Mesendoderm (in vitro differentiated cells): ENCODE measurements around the gene NOTCH4.
A peak's percentile ranks its signal among the peaks of the same experiment; 100 is the strongest.

Source experiments
- DNase-seq: peaks from one replicate; pipeline ENCODE4 v3.0.0; 2013
- H2AK5ac ChIP-seq: 2 replicates; pipeline ENCODE4 v1.6.1; 2013; ENCODE audit warnings: low read length, inconsistent platforms
- H2BK120ac ChIP-seq: 2 replicates; pipeline ENCODE4 v1.6.1; 2013; ENCODE audit warnings: low read depth, mild to moderate bottlenecking, low read length, moderate library complexity, mixed read lengths
- H2BK15ac ChIP-seq: replicated peaks from 2 replicates; pipeline ENCODE4 v1.6.1; 2013; ENCODE audit warnings: low read depth, mild to moderate bottlenecking, moderate library complexity
- H2BK5ac ChIP-seq: 2 replicates; pipeline ENCODE4 v1.6.1; 2013; ENCODE audit warnings: low read length, inconsistent platforms
- H3K18ac ChIP-seq: 2 replicates; pipeline ENCODE4 v1.6.1; 2013; ENCODE audit warnings: mild to moderate bottlenecking, low read length, mixed read lengths
- H3K23ac ChIP-seq: one replicate; pipeline ENCODE4 v1.6.1; 2013; ENCODE audit warnings: low read length
- H3K27ac ChIP-seq: 2 replicates; pipeline ENCODE4 v1.5.1; 2013; ENCODE audit warnings: low read depth, mild to moderate bottlenecking, inconsistent platforms, low read length, moderate library complexity
- H3K27me3 ChIP-seq: 2 replicates; pipeline ENCODE4 v1.6.1; 2013; ENCODE audit warnings: low read length, control low read depth, mild to moderate bottlenecking, inconsistent platforms; ENCODE audit not compliant: insufficient read depth, poor library complexity
- H3K36me3 ChIP-seq: 2 replicates; pipeline ENCODE4 v1.6.1; 2013; ENCODE audit warnings: low read length, inconsistent platforms; ENCODE audit not compliant: control insufficient read depth, insufficient read depth
- H3K4ac ChIP-seq: one replicate; pipeline ENCODE4 v1.6.1; 2013; ENCODE audit warnings: low read depth, mild to moderate bottlenecking, low read length, moderate library complexity
- H3K4me1 ChIP-seq: 2 replicates; pipeline ENCODE4 v1.6.1; 2013; ENCODE audit warnings: low read depth, low read length, inconsistent platforms; ENCODE audit not compliant: control insufficient read depth
- H3K4me2 ChIP-seq: 2 replicates; pipeline ENCODE4 v1.6.1; 2013; ENCODE audit warnings: low read length
- H3K4me3 ChIP-seq: 2 replicates; pipeline ENCODE4 v1.5.1; 2013; ENCODE audit warnings: mild to moderate bottlenecking, low read length
- H3K56ac ChIP-seq: one replicate; pipeline ENCODE4 v1.6.1; 2013; ENCODE audit warnings: low read length
- H3K79me1 ChIP-seq: 2 replicates; pipeline ENCODE4 v1.6.1; 2013; ENCODE audit warnings: low read length, inconsistent platforms
- H3K79me2 ChIP-seq: 2 replicates; pipeline ENCODE4 v1.6.1; 2013; ENCODE audit warnings: mild to moderate bottlenecking, low read length; ENCODE audit not compliant: control insufficient read depth, insufficient read depth
- H3K9ac ChIP-seq: 2 replicates; pipeline ENCODE4 v1.6.1; 2013; ENCODE audit warnings: low read length, inconsistent platforms
- H4K5ac ChIP-seq: one replicate; pipeline ENCODE4 v1.6.1; 2013; ENCODE audit warnings: low read length
- H4K8ac ChIP-seq: one replicate; pipeline ENCODE4 v1.6.1; 2013; ENCODE audit warnings: low read depth, mild to moderate bottlenecking, control low read depth, low read length, moderate library complexity
- WGBS: extraction: QIAGEN DNeasy Blood & Tissue Kit; methylation state at CpG from one replicate; pipeline ENCODE4 v1.1.7; 2013; ENCODE audit warnings: low lambda C conversion rate, missing lambda C conversion rate; ENCODE audit not compliant: insufficient coverage; ENCODE audit errors: extremely low coverage; 5-methylcytosine and 5-hydroxymethylcytosine counted together

The NOTCH4 gene

GRCh38 chr6:32167154-32167760 lies 56.6 kb downstream of the NOTCH4 start:
- Histone ChIP-seq H3K4me1 (no peaks in the 10 kb centered on the region), H4K8ac (no peak overlapping the region), H4K5ac (no peak overlapping the region), H3K79me1 (peaks cover 3% of the 10 kb centered on the region), H3K79me2 (no peaks in the 10 kb centered on the region), H2AK5ac (no peak overlapping the region), H3K4me2 (no peak overlapping the region), H3K56ac (peak overlapping the region; percentile 56), H2BK120ac (no peak overlapping the region), H3K4ac (no peak overlapping the region), H3K23ac (peak overlapping the region; percentile 89), H3K27me3 (no peaks in the 10 kb centered on the region), H3K36me3 (peaks cover 2% of the 10 kb centered on the region), H3K9ac (no peak overlapping the region), H2BK5ac (peak overlapping the region; percentile 30), H3K27ac (peak overlapping the region; percentile 73), H3K4me3 (no peak overlapping the region), H2BK15ac (no peak overlapping the region), H3K18ac (no peak overlapping the region)
- DNase-seq = no peak
- no CpG with 5 or more reads among the region's 32 CpGs for WGBS

GRCh38 chr6:32166411-32167061 lies 57.3 kb downstream of the NOTCH4 start:
- WGBS = no CpG with 5 or more reads among the region's 30 CpGs
- no peak overlapping the region for H2BK120ac ChIP-seq
- H3K4me2 ChIP-seq = no peak overlapping the region
- no peak overlapping the region for H2BK5ac ChIP-seq
- no peak overlapping the region for H3K23ac ChIP-seq
- no peaks in the 10 kb centered on the region for H3K4me1 ChIP-seq
- DNase-seq = peak; percentile 82
- no peak overlapping the region for H3K18ac ChIP-seq
- H3K4ac ChIP-seq = no peak overlapping the region
- H3K27ac ChIP-seq = no peak overlapping the region
- H3K4me3 ChIP-seq = no peak overlapping the region
- peak overlapping the region; percentile 42 for H3K56ac ChIP-seq
- H3K79me1 ChIP-seq = peaks cover 3% of the 10 kb centered on the region
- H4K5ac ChIP-seq = no peak overlapping the region
- no peak overlapping the region for H2AK5ac ChIP-seq
- H3K36me3 ChIP-seq = peaks cover 2% of the 10 kb centered on the region
- no peaks in the 10 kb centered on the region for H3K79me2 ChIP-seq
- no peak overlapping the region for H2BK15ac ChIP-seq
- no peak overlapping the region for H3K9ac ChIP-seq
- H4K8ac ChIP-seq = no peak overlapping the region
- no peaks in the 10 kb centered on the region for H3K27me3 ChIP-seq

DNA sequence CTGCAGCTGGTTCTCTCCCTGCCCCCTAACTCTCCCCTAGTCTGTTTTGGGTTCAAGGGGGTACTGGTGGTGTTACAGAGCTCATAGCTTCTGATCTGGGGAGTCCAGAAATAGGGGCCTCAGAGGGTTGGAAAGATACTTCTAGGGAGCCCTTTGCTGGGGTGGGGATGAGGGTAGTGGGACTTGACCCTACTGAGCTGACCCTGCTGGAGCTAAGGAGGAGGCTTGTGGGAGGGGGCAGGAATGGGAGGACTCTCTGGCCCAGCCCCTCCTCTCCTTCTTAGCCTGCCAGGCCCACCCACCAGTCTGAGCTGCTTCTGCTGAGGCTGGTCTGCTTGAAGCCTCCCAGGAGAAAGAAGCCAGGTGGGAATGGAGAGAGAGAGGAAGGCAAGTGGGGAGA lies 59.6 kb downstream of the NOTCH4 start, which contains the start of gene EGFL8:
EGFL8 (plus strand) TSS at position 301 of the 400 bp plus-strand sequence. CDS start 1,571 bp downstream, outside the sequence.
- Histone ChIP-seq H3K79me1 (no peaks in the 10 kb centered on the region), H3K4me3 (no peak within 1 kb of the TSS), H3K27me3 (no peaks in the 10 kb centered on the region), H3K36me3 (no peaks in the 10 kb centered on the region), H4K5ac (no peak within 1 kb of the TSS), H2BK15ac (no peak within 1 kb of the TSS), H3K23ac (no peak within 1 kb of the TSS), H3K79me2 (no peaks in the 10 kb centered on the region), H3K18ac (no peak within 1 kb of the TSS), H2BK5ac (no peak within 1 kb of the TSS), H3K4me1 (no peaks in the 10 kb centered on the region), H2BK120ac (no peak within 1 kb of the TSS), H3K4me2 (no peak within 1 kb of the TSS), H3K4ac (no peak within 1 kb of the TSS), H4K8ac (no peak within 1 kb of the TSS), H3K56ac (no peak within 1 kb of the TSS), H3K9ac (no peak within 1 kb of the TSS), H3K27ac (peak within 1 kb of the TSS; percentile 46), H2AK5ac (no peak within 1 kb of the TSS)
- no peak for DNase-seq

DNA sequence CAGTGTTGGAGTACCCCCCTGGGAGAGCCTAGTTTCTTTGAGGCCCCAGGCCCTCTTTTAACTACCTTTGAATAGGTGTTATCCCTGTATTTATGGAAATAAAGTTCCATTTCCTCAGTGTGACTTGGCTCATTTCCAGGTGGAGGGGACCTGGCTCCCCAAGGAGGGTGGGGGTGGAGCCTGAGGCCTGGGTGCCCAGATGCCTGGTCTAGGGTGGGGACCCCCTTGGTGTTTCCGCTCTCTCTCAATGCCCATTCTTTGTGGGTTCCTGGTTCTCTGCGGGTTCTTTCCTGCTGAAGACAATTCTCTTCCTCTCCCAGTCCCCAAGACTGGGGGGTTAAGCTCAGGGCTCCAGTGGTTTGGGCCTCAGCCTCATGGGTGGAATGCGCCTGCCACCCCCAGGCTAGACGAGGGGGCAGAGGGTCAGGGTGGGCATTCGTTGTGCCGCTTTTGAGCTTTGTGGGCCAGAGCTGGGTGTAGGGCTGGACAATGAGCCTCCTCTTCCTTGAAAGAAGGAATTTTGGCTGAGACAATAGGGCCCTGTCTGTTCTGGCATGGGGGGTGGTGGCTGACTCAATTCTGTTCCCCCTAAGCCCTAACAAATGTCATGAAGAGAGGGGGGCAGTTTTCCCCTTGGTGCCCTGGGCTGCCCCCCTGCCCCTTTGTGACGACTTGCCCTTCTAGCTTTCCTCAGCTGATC lies 60.2 kb downstream of the NOTCH4 start:
- Histone ChIP-seq H3K4me3 (no peak overlapping the region), H3K4me2 (no peak overlapping the region), H3K56ac (no peak overlapping the region), H3K9ac (no peak overlapping the region), H2BK5ac (no peak overlapping the region), H4K8ac (no peak overlapping the region), H3K23ac (no peak overlapping the region), H4K5ac (no peak overlapping the region), H3K27ac (peak overlapping the region; percentile 46), H2BK15ac (no peak overlapping the region), H2BK120ac (no peak overlapping the region), H3K79me2 (no peaks in the 10 kb centered on the region), H3K4ac (no peak overlapping the region), H3K27me3 (no peaks in the 10 kb centered on the region), H2AK5ac (no peak overlapping the region), H3K18ac (no peak overlapping the region), H3K4me1 (no peaks in the 10 kb centered on the region), H3K36me3 (no peaks in the 10 kb centered on the region), H3K79me1 (no peaks in the 10 kb centered on the region)
- no CpG with 5 or more reads among the region's 7 CpGs for WGBS
- DNase-seq = no peak

- Histone ChIP-seq H2BK120ac (no peak overlapping the region), H4K8ac (no peak overlapping the region), H3K27ac (no peak overlapping the region), H3K36me3 (peaks cover 2% of the 10 kb centered on the region), H3K4me3 (no peak overlapping the region), H2BK15ac (no peak overlapping the region), H3K27me3 (no peaks in the 10 kb centered on the region), H3K23ac (no peak overlapping the region), H3K18ac (no peak overlapping the region), H3K9ac (no peak overlapping the region), H4K5ac (no peak overlapping the region), H3K79me1 (peaks cover 8% of the 10 kb centered on the region), H2BK5ac (no peak overlapping the region), H3K4me1 (peaks cover 3% of the 10 kb centered on the region), H3K4ac (no peak overlapping the region), H3K79me2 (no peaks in the 10 kb centered on the region), H3K4me2 (no peak overlapping the region), H3K56ac (no peak overlapping the region), H2AK5ac (no peak overlapping the region)
- no peak for DNase-seq
These were observed 65.8 kb downstream of the NOTCH4 start for GRCh38 chr6:32158052-32158451.
